Activated effector memory CD4-positive, alpha-beta T cell treated with anti-CD3 and anti-CD28 coated beads, Interleukin-2, amount 50 U/mL, for 16 hours (primary cell): ENCODE data around the gene HDLBP.
"Not testable (repeated sequence)": the region's sequence is repeated elsewhere in the genome, so short reads cannot be mapped to it uniquely, and the experiment has no call there.

Experiments used
- DNase-seq: peaks from one replicate; pipeline ENCODE4 v3.0.0-alpha.2; 2020

HDLBP gene

GRCh38 chr2:241329669-241330615 is 14.5 kb upstream of the HDLBP start:
- no peak for DNase-seq

DNA sequence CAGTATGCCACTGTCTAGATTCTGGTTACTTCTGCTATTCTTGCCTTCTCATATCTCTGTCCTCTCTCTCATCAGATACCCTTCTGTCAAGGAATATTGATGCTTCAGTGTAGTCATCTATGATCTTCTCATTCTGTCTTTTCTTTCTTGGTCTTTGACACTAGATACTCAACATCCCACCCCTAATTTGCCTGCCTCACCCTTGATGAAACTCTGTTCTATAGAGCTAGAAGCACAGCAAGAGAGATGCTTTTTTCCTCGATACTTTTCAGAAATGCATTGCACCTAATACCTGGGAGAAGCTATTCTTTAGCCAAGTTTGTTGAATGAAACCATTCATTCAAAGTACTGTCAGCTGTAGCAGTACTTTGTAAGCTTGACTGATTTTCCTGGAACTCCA is 9.8 kb upstream of the HDLBP start:
- no peak for DNase-seq

- no peak for DNase-seq
These were observed 9.3 kb upstream of the HDLBP start for GRCh38 chr2:241324775-241325174.

DNA sequence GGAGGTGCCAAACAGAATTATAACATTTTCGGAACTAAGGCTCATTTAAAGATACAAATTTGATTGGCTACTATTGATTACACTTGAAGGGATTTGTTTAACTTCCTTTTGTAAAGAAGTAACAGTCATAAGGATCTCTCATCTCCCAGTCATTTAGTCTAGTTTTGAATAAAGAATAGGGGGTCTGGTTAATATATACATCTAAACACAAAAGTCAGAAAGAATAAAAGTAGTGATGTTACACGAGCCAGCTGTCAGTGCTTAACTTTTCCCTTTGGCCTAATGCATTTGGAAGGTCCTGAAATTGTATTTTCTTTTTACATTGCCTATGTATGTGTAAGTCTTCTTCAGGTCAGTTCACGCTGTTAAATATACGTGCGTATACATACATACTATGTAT is 8.3 kb upstream of the HDLBP start:
- DNase-seq, result no peak

- no peak for DNase-seq
These were observed 6.4 kb upstream of the HDLBP start for GRCh38 chr2:241321886-241322285.

GRCh38 chr2:241321033-241321432 is 5.6 kb upstream of the HDLBP start:
- no peak for DNase-seq

GRCh38 chr2:241320394-241320793 is 4.9 kb upstream of the HDLBP start:
- DNase-seq, result no peak

DNA sequence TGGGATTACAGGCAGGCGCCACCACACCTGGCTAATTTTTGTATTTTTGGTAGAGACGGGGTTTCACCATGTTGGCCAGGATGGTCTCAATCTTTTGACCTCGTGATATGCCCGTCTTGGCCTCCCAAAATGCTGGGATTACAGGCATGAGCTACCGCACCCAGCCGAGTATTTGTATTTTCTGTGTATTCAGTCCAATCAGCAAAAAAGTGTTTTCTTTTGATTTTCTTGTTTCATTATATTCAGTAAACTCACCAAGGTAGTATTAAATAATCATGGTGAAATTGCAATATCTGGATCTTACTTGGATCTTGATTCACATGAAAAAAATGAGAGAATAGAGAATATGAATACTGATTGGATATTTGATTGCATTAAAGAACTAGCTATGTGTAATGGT is 3.4 kb upstream of the HDLBP start:
- not testable (repeated sequence) for DNase-seq

DNA sequence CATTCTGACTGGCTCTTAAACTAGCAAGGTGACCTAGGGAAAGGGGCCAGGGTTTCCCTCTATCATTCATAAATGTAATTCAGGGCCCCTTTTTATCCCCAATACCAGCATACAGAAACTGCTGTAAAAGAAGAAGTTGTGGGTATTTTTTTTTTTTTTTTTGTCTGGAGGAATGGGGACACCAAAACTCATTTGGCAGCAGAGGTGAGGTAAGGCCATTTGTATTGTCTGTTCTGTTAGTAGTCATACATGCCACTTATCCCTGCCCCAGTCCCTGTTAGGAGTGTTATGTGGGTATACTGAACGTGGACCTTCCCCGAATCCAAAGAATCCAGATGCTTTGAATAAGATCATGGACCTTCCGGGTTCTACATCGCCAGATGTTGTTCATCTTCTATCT is 1.9 kb upstream of the HDLBP start:
- no peak for DNase-seq

DNA sequence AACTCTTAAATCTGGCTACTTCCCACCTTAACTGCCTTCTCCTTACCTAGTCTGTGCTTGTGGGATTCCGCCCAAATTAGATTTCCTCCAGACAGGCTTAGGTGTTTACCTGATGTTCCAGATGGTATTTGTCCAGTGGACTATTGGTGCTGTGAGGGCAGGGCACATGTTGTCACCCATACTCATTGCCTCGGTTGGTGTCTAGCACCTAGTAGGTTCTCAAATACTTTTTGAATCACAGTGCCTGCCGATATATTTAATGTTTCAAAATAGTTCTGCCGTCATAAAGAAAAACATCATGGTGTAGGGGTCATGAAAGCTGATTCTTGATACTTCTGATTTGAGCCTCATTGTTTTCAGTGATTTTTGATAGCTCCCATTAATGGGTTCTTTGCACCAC is 1.4 kb upstream of the HDLBP start:
- no peak for DNase-seq

GRCh38 chr2:241315879-241316631 is 583 bp upstream of the HDLBP start, which contains the start of gene SEPTIN2:
SEPTIN2 (plus strand) TSS chr2:241315925; CDS start chr2:241324233, 8,308 bp downstream.
- DNase-seq, result peak; percentile 91

DNA sequence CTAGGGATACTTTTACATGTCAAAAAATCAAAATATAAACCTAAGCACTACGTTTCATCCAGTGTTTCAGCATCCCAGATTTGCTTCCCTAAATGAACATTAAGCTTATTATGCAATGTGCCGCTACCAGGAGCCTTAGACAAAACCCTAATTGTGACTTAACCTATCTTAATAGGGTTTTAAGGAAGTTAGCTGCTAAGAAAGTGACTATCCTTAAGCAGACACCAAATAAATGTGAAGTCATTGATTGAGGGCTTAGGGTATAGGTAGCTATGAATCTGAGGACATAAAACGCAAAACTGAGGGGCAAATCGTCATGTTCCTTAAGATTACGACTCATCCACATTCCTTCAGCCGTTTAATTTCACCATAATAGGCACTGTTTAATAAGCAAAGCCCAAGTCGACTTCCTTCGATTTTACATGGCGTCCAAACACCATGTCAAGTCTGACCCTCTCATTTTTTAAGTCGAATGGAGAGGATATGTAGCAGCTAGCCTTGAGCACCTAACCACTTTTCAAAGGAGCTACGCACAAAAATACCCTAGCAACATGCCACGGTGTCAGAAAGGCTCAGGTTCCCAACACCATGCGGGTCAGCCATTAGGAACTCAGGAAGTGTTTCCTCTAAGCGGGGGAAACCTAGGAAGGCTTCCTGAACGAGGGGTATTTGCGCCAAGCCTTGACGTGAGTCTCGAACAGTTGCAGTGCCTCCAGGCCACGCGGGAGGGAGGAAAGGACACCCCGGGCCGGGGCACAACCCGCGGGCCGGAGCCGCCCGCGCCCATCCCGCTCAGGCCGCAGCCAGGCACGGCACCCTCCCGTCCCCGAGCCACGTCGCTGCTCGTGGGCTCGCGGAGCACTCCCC is 1.0 kb downstream of the HDLBP start:
- DNase-seq, result no peak

- DNase-seq, result no peak
These were observed 1.9 kb downstream of the HDLBP start for GRCh38 chr2:241313543-241314095.

GRCh38 chr2:241312082-241312481 is 3.4 kb downstream of the HDLBP start:
- DNase-seq, result no peak

DNA sequence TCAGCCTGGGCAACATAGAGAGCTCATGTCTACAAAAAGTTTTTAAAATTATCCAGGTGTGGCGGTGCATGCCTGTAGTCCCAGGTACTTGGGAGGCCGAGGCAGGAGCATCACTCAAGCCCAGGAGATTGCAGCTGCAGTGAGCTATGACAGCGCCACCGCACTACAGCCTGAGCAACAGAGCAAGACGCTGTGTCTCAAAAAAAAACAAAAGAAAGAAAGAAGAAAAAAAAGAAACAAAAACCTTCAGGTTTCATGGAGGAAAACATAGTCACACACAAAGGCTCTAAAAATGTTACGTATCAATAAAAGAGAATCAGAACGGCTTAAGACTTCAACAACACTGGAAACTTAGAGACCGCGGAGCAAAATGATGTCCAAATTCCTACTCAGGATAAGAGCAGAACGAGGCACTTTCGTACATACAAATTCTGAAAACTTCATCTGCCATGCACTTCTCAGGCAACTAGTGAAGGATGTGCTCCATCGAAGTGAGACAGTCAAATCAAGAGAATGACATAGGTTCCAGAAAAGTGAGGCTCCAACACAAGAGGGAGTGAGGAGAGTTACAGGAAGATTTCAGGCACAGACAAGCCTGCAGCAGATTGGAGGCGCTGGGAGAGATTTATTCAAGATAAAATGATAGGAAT is 4.4 kb downstream of the HDLBP start:
- DNase-seq, result no peak

- peak; percentile 85 for DNase-seq
These were observed 5.8 kb downstream of the HDLBP start for GRCh38 chr2:241309684-241310117.

GRCh38 chr2:241308832-241309500 is 6.5 kb downstream of the HDLBP start:
- DNase-seq, result no peak

DNA sequence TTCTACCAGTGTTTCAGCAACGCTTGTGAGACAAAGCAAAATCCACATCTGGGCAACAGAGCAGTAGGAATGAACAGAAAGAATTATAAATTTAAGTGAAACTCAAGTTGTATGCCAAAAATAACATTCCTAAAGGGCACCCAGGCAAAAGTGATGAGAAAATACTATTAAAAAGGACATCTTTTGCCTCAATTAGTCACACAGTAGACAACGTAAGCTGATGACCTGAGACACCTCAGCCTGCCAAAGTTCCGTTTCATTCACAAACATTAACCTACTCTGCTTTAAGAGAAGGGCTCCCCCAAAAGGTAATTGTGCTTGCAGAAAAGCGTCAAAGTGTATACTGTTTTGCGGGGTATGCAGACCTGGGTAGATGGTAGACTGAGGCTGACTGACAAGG is 7.2 kb downstream of the HDLBP start:
- no peak for DNase-seq

DNA sequence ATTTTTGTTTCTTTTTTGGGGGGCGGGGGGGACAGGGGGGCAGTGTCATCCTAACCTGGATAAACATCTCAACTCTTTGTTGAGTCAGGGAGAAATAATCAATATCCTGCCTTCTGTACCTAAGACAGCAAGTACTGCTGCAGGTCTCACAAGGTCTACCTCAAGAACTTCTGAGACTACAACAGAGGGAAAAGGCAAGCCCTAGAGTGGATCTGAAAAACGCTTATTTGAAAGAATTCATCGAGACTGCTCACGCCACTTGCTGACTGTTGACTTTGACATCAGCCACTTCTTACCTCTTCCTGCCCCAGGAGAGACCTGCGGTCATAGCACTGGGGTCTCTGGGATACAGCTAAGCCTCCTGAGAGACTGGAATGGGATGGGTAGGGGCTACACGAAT is 8.4 kb downstream of the HDLBP start:
- no peak for DNase-seq

DNA sequence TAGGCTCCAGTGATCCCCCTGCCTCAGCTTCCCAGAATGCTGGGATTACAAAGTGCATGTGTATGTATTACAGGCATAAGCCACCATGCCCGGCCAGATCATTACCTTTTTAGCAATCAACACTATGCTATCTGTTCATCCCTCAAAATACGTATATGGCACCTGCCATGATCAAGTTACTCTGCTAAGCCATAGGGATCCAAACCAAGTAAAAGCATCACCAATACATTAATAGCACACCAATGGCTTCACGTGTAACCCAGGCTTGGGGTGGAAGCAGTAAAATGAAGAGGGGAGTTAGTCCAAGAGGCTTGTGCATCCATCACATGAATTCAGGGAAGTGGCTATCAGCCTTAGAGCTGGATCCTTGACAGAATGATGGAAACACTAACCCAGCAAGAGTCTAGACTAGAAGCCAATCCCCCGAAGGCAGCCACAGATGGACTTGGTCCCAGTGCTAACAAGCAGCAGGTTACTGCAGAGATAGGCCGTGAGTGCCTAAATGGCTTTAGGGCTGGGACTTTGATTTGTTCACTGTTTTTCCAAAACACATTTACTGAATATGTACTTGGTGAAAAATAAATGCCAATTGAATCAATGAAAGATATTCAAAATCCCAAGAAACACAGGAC is 11.3 kb downstream of the HDLBP start:
- no peak for DNase-seq
